ENCODE results near the gene GHRHR.

The GHRHR gene

DNA sequence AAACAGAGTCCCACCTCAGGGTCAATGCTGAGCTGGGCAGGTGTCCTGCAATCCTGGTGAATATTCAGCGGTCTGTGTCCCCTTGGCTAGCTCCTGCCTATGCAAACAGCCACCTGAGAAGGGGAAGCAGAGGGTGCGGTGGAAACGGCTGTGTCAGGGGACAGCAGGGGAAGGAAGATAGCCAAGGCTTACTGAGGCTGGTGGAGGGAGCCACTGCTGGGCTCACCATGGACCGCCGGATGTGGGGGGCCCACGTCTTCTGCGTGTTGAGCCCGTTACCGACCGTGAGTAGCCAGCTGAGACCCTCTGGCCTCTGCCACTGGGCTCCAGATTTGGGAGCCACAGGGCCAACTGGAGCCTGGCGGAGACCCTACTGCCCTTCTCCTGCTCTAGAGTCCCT lies at the start of gene GHRHR:
TSS of gene GHRHR (plus strand) at position 112 of the 400 bp plus-strand sequence. CDS start at position 228, 116 bp downstream.
- no peak for DNase-seq (ENCODE audit: low read depth)
- TF ChIP-seq, protein P1, sequence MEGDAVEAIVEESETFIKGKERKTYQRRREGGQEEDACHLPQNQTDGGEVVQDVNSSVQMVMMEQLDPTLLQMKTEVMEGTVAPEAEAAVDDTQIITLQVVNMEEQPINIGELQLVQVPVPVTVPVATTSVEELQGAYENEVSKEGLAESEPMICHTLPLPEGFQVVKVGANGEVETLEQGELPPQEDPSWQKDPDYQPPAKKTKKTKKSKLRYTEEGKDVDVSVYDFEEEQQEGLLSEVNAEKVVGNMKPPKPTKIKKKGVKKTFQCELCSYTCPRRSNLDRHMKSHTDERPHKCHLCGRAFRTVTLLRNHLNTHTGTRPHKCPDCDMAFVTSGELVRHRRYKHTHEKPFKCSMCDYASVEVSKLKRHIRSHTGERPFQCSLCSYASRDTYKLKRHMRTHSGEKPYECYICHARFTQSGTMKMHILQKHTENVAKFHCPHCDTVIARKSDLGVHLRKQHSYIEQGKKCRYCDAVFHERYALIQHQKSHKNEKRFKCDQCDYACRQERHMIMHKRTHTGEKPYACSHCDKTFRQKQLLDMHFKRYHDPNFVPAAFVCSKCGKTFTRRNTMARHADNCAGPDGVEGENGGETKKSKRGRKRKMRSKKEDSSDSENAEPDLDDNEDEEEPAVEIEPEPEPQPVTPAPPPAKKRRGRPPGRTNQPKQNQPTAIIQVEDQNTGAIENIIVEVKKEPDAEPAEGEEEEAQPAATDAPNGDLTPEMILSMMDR (IDR thresholded peaks at IDR 0.05; ENCODE audit: insufficient read depth, low read depth, low read length, missing control alignments) = no peak
- H3K4me3 ChIP-seq (ENCODE audit: low read depth, low read length) = no peak within 1 kb of the TSS

DNA sequence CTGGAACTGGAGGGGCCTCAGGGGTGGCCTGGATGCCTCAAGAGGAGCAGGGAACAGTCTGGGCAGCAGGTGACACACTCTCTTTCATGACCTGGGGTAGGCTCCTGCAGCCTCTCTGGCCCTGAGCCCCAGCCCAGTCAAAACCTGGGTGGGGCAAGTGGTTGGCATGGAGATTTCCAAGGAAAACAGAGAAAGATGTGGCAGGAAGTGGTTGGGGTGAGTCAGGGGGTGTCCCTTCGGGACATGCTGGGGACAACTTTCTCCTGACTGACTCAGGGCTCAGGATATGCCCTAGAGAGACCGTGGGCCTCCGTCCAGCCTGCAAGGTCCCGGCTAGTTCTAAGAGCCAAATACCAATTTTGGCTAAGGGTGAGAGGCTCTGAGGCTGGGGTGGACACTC lies 49.2 kb upstream of the GHRHR start:
- H3K4me3 ChIP-seq (ENCODE audit: low read depth, low read length) = no peak overlapping the region
- TF ChIP-seq, protein P1 (IDR thresholded peaks at IDR 0.05; ENCODE audit: insufficient read depth, low read depth, low read length, missing control alignments) = no peak
- DNase-seq (ENCODE audit: low read depth) = no peak

DNA sequence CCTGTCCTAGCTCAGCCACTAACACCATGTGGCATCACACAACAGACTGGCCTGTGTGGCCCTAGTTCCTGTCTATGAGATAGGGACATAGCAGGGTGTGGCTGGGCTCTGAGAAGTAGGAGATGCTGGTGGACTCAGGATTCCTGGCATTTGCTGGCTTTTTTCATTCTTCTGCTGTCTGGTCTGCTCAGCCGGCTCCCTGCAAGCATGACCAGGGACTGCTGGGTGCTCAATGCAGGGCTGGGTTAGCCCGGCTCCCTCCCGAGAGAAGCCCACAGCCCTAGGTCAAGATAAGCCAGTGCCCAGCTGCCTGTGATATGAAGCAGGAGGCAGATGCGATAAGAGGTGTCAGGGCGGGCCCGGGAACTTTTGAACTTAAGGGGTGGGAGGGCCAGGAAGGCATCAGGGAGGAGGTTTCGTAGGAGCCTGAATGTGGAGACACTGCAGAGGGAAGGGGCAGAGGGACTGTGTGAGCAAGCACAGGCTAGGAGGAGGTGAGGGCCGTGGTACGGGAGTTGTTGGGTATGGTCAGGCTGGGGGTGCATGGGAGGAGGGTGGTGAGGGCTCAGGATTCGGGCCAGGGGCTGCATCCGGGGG lies 48.6 kb upstream of the GHRHR start:
- no peak for DNase-seq (ENCODE audit: low read depth)
- TF ChIP-seq, protein P1 (IDR thresholded peaks at IDR 0.05; ENCODE audit: insufficient read depth, low read depth, low read length, missing control alignments) = no peak

DNA sequence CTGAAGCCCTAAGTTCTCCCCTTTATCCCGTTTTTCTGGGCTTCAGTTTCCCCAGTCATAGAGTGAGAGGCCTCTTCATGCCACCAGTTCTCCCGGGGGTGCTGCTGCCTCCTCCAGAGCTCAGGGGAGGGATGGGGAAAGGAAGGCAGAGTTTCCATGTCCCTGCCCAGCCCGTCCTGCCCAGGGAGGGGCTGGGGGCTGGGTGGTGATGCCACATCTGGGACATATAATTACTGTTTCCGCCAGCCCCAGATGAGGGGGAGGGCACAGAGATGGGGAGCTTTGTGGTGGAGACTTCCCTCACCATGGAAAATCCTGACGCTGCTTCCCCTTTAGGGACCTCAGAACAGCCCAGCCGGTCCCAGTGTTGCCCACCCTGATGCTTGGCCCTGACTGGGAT lies 48.0 kb upstream of the GHRHR start:
- TF ChIP-seq, protein P1 (IDR thresholded peaks at IDR 0.05; ENCODE audit: insufficient read depth, low read depth, low read length, missing control alignments) = no peak
- no peak for DNase-seq (ENCODE audit: low read depth)
- H3K4me3 ChIP-seq (ENCODE audit: low read depth, low read length) = no peak overlapping the region

More for the DNA sequence above, 48.6 kb upstream of the GHRHR start:
- H3K4me3 ChIP-seq (ENCODE audit: low read depth, low read length) = no peak overlapping the region

DNA sequence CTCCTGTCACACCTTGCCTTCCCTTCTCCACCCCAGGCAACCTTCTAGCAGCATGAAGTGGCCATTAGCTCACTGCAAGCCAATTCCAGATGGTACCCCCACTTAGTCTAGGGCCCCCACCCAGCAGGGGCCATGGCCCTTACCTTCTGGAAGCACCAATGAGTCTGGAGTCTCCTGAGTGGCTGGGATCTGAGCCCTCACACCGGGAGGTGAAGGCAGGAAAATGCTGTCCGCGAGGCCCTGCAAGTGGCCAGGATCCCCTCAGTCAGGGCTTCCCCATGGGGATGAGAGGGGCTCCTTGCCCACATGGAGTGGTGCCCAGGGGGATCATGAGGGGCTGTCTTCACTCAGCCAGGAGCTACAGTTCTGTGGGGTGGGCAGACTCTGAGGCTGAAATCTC lies 47.5 kb upstream of the GHRHR start:
- H3K4me3 ChIP-seq (ENCODE audit: low read depth, low read length) = no peak overlapping the region
- TF ChIP-seq, protein P1 (IDR thresholded peaks at IDR 0.05; ENCODE audit: insufficient read depth, low read depth, low read length, missing control alignments) = no peak
- DNase-seq (ENCODE audit: low read depth) = no peak

DNA sequence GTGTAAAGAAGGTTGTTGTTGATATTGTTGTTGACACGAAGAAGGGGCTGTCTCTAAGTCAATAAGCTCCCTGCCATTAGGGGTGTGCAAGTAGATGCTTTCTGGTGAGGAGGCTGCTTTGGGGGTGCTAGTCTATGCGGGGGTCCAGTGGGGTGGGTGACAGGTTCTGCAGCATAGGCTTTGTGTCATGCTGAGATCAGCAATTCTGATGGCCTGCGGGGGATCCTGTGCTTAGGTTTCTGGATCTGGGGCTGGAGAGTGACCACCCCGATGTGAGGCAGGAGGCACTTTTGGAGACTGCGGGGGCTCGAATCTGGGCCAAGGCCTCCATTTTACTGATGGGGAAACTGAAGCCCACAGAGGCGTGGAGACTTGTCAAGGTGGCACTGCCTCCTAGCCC lies 47.0 kb upstream of the GHRHR start:
- TF ChIP-seq, protein P1 (IDR thresholded peaks at IDR 0.05; ENCODE audit: insufficient read depth, low read depth, low read length, missing control alignments) = no peak
- no peak for DNase-seq (ENCODE audit: low read depth)
- H3K4me3 ChIP-seq (ENCODE audit: low read depth, low read length) = no peak overlapping the region
